SK-N-SH treated with all-trans-retinoic acid at 6 μM for 48 hours (cell line): ENCODE results near the gene RERG.

ENCODE experiments used
- ATAC-seq: fragments of 200-7000 bp; cut with Tn5 transposase; 3 replicates; pipeline ENCODE4 v1.9.1; 2020; ENCODE audit warnings: mild to moderate bottlenecking, moderate library complexity
- ARNTL ChIP-seq: fragments of 450-650 bp; formaldehyde crosslinking; IDR thresholded peaks from 2 replicates; pipeline ENCODE4 v1.5.0; 2020; ENCODE audit warnings: low read depth, mild to moderate bottlenecking, moderate library complexity, borderline replicate concordance
- BACH2 ChIP-seq: fragments of 250-450 bp; sonication (Bioruptor Pico); IDR thresholded peaks from 2 replicates; pipeline ENCODE4 v1.9.0; 2021; ENCODE audit warnings: mild to moderate bottlenecking, borderline replicate concordance
- CSDC2 ChIP-seq: fragments of 250-450 bp; sonication (Bioruptor Pico); IDR thresholded peaks from 2 replicates; pipeline ENCODE4 v1.5.0; 2020; ENCODE audit warnings: mild to moderate bottlenecking, moderate library complexity
- ESRRG ChIP-seq: fragments of 250-450 bp; sonication (Bioruptor Pico); IDR thresholded peaks from 2 replicates; pipeline ENCODE4 v1.6.1; 2021; ENCODE audit warnings: mild to moderate bottlenecking
- ISL1 ChIP-seq: fragments of 250-450 bp; sonication (Bioruptor Pico); IDR thresholded peaks from 2 replicates; pipeline ENCODE4 v2.1.2; 2022; ENCODE audit warnings: mild to moderate bottlenecking, moderate library complexity
- OSR1 ChIP-seq: fragments of 250-450 bp; sonication (Bioruptor Pico); IDR thresholded peaks from 2 replicates; pipeline ENCODE4 v1.8.0; 2022; ENCODE audit warnings: moderate library complexity, mild to moderate bottlenecking, inconsistent platforms
- PPARA ChIP-seq: fragments of 250-450 bp; sonication (Bioruptor Pico); IDR thresholded peaks from 2 replicates; pipeline ENCODE4 v1.5.0; 2020; ENCODE audit warnings: mild to moderate bottlenecking, borderline replicate concordance
- RARB ChIP-seq: fragments of 250-450 bp; sonication (Bioruptor Pico); IDR thresholded peaks from 2 replicates; pipeline ENCODE4 v1.8.0; 2021; ENCODE audit warnings: mild to moderate bottlenecking, moderate library complexity
- SNAI2 ChIP-seq: fragments of 250-450 bp; sonication (Bioruptor Pico); IDR thresholded peaks from 2 replicates; pipeline ENCODE4 v1.5.0; 2020; ENCODE audit warnings: mild to moderate bottlenecking, moderate library complexity
- TCF4 ChIP-seq: fragments of 250-450 bp; sonication (Bioruptor Pico); IDR thresholded peaks from 2 replicates; pipeline ENCODE4 v1.8.0; 2021; ENCODE audit warnings: mild to moderate bottlenecking, moderate library complexity, borderline replicate concordance
- TOX ChIP-seq: fragments of 250-450 bp; sonication (Bioruptor Pico); IDR thresholded peaks from 2 replicates; pipeline ENCODE4 v1.8.0; 2021; ENCODE audit warnings: mild to moderate bottlenecking, moderate library complexity, borderline replicate concordance
- ZC3H10 ChIP-seq: fragments of 250-450 bp; sonication (Bioruptor Pico); IDR thresholded peaks from 2 replicates; pipeline ENCODE4 v1.5.1; 2021; ENCODE audit warnings: mild to moderate bottlenecking, moderate library complexity
- ZFP3 ChIP-seq: fragments of 250-450 bp; sonication (Bioruptor Pico); IDR thresholded peaks from 2 replicates; pipeline ENCODE4 v1.5.0; 2020; ENCODE audit warnings: mild to moderate bottlenecking, moderate library complexity
- ZFP30 ChIP-seq: fragments of 450-650 bp; formaldehyde crosslinking; IDR thresholded peaks from 2 replicates; pipeline ENCODE4 v1.5.0; 2022; ENCODE audit warnings: mild to moderate bottlenecking, moderate library complexity
- ZNF565 ChIP-seq: fragments of 450-650 bp; formaldehyde crosslinking; conservative IDR thresholded peaks from 2 replicates; pipeline ENCODE4 v1.5.0; 2020; ENCODE audit warnings: low read depth, mild to moderate bottlenecking, moderate library complexity
- ZNF8 ChIP-seq: fragments of 450-650 bp; formaldehyde crosslinking; IDR thresholded peaks from 2 replicates; pipeline ENCODE4 v1.5.0; 2020; ENCODE audit warnings: mild to moderate bottlenecking, moderate library complexity
- TF ChIP-seq, protein P1 (sequence below): fragments of 250-450 bp; sonication (Bioruptor Pico); IDR thresholded peaks from 2 replicates; pipeline ENCODE4 v1.5.1; 2021; ENCODE audit warnings: mild to moderate bottlenecking, moderate library complexity
- TF ChIP-seq, protein P2 (sequence below): fragments of 250-450 bp; sonication (Bioruptor Pico); IDR thresholded peaks from 2 replicates; pipeline ENCODE4 v1.8.0; 2021; ENCODE audit warnings: low read depth, mild to moderate bottlenecking, moderate library complexity, borderline replicate concordance
- TF ChIP-seq, protein P3 (sequence below): fragments of 250-450 bp; sonication (Bioruptor Pico); IDR thresholded peaks from 2 replicates; pipeline ENCODE4 v1.5.1; 2020; ENCODE audit warnings: low read depth, mild to moderate bottlenecking, moderate library complexity
- TF ChIP-seq, protein P4 (sequence below): fragments of 250-450 bp; sonication (Bioruptor Pico); IDR thresholded peaks from 2 replicates; pipeline ENCODE4 v1.5.0; 2020; ENCODE audit warnings: mild to moderate bottlenecking, moderate library complexity

Gene RERG

DNA sequence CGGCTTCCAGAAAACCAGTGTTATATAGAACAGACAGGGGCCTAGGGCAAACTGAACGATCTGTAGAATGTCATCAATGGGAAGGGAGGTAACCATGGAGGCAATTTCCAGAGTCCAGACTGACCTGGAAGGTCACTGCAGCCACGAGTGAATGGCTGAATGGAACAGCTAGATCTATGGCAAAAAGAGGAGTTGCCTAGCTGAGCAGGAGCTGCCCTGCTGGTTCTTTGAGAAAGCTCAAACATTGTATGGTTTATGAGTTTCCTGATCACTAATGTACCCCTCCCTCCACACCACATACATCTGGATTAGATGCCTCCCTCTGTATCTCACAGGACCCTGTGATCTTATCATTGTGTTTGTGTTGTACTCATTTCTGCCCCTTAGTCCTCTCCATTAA is 1.0 kb upstream of the RERG start:
- TF ChIP-seq SNAI2: no peak
- ATAC-seq: no peak

DNA sequence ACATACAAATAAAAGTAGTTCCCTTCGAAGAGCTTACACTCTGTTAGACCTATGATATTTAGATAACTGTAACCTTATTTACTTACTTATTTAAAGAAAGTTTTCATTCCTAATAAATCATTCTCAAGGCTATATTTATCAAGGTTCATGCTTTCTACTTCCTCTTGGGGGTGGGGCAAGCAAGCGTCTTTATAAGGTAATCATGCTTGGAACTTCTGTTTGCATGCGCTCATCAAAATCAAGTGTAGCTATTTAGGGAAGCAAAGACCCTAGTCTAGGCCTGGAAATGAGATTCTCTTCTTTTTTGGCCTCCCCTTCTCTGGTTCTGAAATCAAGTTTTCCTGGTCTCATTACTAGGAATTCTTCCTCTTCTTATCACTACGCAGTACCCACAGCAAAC is 766 bp downstream of the RERG start:
- ATAC-seq: no peak
- TF ChIP-seq, protein P1, sequence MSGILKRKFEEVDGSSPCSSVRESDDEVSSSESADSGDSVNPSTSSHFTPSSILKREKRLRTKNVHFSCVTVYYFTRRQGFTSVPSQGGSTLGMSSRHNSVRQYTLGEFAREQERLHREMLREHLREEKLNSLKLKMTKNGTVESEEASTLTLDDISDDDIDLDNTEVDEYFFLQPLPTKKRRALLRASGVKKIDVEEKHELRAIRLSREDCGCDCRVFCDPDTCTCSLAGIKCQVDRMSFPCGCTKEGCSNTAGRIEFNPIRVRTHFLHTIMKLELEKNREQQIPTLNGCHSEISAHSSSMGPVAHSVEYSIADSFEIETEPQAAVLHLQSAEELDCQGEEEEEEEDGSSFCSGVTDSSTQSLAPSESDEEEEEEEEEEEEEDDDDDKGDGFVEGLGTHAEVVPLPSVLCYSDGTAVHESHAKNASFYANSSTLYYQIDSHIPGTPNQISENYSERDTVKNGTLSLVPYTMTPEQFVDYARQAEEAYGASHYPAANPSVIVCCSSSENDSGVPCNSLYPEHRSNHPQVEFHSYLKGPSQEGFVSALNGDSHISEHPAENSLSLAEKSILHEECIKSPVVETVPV: no peak
- TF ChIP-seq OSR1 (CRISPR knock-in tag) (no peak), TOX (CRISPR knock-in tag) (no peak), RARB (CRISPR knock-in tag) (no peak), ESRRG (CRISPR knock-in tag) (no peak), ZFP30 (CRISPR knock-in tag) (no peak), ZNF8 (CRISPR knock-in tag) (no peak)
- TF ChIP-seq, protein P2, sequence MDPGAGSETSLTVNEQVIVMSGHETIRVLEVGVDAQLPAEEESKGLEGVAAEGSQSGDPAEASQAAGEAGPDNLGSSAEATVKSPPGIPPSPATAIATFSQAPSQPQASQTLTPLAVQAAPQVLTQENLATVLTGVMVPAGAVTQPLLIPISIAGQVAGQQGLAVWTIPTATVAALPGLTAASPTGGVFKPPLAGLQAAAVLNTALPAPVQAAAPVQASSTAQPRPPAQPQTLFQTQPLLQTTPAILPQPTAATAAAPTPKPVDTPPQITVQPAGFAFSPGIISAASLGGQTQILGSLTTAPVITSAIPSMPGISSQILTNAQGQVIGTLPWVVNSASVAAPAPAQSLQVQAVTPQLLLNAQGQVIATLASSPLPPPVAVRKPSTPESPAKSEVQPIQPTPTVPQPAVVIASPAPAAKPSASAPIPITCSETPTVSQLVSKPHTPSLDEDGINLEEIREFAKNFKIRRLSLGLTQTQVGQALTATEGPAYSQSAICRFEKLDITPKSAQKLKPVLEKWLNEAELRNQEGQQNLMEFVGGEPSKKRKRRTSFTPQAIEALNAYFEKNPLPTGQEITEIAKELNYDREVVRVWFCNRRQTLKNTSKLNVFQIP: no peak
- TF ChIP-seq, protein P3, sequence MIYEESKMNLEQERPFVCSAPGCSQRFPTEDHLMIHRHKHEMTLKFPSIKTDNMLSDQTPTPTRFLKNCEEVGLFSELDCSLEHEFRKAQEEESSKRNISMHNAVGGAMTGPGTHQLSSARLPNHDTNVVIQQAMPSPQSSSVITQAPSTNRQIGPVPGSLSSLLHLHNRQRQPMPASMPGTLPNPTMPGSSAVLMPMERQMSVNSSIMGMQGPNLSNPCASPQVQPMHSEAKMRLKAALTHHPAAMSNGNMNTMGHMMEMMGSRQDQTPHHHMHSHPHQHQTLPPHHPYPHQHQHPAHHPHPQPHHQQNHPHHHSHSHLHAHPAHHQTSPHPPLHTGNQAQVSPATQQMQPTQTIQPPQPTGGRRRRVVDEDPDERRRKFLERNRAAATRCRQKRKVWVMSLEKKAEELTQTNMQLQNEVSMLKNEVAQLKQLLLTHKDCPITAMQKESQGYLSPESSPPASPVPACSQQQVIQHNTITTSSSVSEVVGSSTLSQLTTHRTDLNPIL (CRISPR knock-in tag): no peak

DNA sequence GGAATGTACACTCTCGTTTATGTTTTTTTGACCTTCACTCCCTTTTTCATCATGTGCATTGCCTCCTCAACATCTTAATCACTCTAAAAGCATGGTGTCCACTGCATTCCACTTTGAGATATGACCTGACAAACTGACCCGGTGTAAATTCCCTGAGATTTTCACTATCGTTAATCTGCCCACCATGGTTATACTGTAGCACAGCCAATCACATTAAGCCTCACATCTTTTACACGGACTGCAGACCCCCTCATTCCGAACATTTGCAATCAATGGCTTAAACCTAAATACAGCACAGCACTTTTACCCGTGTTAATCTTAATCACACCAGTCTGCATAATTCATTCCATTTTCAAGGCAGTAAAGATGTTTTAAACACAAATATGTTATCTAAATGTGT is 2.4 kb downstream of the RERG start:
- TF ChIP-seq ZNF8 (CRISPR knock-in tag): no peak
- TF ChIP-seq, protein P1: no peak
- no peak for TF ChIP-seq ISL1 (CRISPR knock-in tag)
- TF ChIP-seq TOX (CRISPR knock-in tag): no peak
- no peak for TF ChIP-seq ZNF565 (CRISPR knock-in tag)
- no peak for TF ChIP-seq SNAI2
- TF ChIP-seq, protein P3 (CRISPR knock-in tag): no peak
- TF ChIP-seq, protein P4, sequence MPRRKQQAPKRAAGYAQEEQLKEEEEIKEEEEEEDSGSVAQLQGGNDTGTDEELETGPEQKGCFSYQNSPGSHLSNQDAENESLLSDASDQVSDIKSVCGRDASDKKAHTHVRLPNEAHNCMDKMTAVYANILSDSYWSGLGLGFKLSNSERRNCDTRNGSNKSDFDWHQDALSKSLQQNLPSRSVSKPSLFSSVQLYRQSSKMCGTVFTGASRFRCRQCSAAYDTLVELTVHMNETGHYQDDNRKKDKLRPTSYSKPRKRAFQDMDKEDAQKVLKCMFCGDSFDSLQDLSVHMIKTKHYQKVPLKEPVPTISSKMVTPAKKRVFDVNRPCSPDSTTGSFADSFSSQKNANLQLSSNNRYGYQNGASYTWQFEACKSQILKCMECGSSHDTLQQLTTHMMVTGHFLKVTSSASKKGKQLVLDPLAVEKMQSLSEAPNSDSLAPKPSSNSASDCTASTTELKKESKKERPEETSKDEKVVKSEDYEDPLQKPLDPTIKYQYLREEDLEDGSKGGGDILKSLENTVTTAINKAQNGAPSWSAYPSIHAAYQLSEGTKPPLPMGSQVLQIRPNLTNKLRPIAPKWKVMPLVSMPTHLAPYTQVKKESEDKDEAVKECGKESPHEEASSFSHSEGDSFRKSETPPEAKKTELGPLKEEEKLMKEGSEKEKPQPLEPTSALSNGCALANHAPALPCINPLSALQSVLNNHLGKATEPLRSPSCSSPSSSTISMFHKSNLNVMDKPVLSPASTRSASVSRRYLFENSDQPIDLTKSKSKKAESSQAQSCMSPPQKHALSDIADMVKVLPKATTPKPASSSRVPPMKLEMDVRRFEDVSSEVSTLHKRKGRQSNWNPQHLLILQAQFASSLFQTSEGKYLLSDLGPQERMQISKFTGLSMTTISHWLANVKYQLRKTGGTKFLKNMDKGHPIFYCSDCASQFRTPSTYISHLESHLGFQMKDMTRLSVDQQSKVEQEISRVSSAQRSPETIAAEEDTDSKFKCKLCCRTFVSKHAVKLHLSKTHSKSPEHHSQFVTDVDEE (CRISPR knock-in tag): no peak
- TF ChIP-seq PPARA (CRISPR knock-in tag): no peak
- no peak for TF ChIP-seq ZC3H10
- TF ChIP-seq, protein P2: no peak
- no peak for TF ChIP-seq TCF4 (CRISPR knock-in tag)
- no peak for TF ChIP-seq ZFP3
- TF ChIP-seq ESRRG (CRISPR knock-in tag): no peak
- no peak for TF ChIP-seq CSDC2 (CRISPR knock-in tag)
- TF ChIP-seq ARNTL (CRISPR knock-in tag): no peak
- TF ChIP-seq BACH2 (CRISPR knock-in tag): no peak
- no peak for TF ChIP-seq RARB (CRISPR knock-in tag)
- no peak for TF ChIP-seq ZFP30 (CRISPR knock-in tag)
- TF ChIP-seq, all 23 proteins: peak for 0
- ATAC-seq: no peak
